Glomerular endothelial cell (primary cell): ENCODE measurements around the gene IGF2R. TPM values are rescaled to one million over a fixed set of nuclear protein-coding genes. Genes with fewer than 3 reads are reported as not detected.
"Not testable (repeated sequence)": the region's sequence is repeated elsewhere in the genome, so short reads cannot be mapped to it uniquely, and the experiment has no call there.

Source experiments
- DNase-seq: peaks from one replicate; pipeline ENCODE4 v3.0.0-alpha.2; 2011; ENCODE audit warnings: low read depth, low spot score; ENCODE audit errors: extremely low read depth
- total RNA-seq: library from RNA; depleted of rRNA; stranded (reverse); fragments of >200 nt; gene quantifications from 2 replicates; pipeline ENCODE4 v1.2.3, GENCODE V29; 2015

The IGF2R gene
- total RNA-seq, 1 donor from 2014 or later, result 191 TPM

DNA sequence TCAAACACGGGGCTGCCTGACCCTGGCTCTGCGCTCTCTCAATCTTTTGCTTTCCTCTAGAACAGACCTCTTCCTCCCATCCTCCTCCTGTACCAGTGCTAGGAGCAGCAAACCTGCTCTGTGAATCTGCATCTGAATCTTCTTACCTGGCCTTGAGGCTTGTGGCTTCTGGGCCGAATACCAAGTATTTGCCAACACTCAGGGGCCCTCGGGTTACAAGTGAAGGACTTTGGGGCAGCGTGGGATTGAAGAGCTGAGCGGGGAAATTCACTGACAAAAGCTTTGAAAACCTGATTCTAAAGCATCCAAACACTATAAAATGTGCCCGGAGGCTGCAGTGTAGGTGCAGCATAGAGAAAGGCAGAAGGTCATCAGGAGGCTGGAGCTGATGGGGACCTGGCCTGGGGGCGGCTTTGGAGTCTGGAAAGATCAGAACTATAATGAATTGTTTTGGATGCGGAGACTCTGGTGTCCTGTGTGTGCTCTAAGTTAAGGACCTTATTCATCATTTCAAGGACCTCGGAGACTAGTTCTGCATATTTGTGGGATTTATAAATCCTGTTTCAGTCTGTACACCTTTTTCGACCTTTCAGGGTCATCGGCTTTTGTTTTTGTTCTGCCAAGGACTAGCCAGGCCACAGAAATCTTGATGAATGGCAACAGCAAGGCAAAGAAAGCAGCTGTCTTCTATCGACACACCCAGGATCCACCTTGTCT lies 16.4 kb upstream of the IGF2R start:
- no peak for DNase-seq

DNA sequence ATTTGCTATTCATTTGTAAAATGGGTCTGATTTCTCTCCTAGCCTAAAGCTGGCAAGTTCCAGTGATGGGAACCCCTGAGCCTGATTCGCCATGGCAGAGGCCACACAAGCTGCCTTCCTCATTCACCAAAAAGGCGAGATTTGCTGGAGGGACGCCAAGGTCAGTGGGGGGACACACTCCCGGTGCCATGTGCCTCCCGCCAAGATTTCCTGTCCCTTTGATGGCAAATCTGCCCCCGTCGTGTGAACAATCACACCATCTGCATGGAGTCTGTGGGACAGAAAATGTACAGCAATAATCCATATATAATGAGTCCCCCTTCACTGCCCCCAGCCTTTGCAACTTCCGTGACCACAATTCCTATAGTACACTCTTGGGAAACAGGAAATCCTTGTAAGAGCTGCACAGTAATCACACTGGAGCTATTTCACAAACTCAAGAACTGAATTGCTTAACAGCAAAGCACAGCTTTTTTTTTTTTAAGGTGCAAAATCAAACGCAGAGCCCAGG lies 15.7 kb upstream of the IGF2R start:
- DNase-seq, result peak; percentile 22

DNA sequence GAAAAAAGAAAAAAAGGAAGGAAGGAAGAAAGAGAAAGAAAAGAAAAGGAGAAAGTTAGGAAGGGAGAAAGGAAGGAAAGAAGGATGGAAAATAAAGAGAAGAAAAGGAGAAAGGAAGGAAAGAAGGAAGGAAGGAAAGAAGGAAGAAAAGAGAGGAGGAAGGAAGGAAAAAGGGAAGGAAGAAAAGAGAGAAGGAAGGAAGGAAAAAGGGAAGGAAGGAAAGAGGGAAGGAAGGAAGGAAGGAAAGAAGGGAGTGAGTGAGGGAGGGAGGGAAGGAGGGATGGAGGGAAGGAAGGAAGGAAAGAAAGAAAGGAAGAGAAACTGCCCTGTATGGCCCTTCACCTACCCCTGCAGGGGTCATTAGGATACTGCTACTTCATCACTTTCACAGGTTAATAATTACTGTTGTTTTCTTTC lies 12.9 kb upstream of the IGF2R start:
- DNase-seq, result no peak

DNA sequence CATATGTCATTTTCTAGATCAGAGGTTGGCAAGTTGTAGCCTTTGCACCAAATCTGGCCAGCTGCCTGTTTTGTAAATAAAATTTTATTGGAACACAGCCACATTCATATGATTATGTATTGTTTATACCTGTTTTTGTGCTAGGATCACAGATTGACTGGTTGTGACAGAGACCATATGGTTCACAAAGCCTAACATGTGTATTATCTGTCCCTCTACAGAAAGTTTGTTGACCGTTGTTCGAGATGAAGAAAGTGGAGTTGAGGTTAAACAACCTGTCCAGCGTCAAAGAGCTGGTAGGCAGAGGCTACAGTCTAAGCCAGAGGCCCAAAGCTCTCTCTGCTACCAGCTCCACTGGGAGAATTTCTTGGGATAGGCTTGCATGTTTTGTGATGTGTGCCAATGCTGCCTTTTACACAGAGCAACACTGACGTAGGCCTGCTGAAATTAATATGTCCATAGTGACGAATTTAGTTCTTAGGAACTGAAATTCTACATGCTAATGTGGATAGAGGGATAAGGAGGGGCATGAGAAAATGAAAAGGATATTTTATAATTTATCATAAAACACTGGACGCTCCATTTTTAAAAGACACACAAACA lies 11.7 kb upstream of the IGF2R start:
- DNase-seq, result no peak

DNA sequence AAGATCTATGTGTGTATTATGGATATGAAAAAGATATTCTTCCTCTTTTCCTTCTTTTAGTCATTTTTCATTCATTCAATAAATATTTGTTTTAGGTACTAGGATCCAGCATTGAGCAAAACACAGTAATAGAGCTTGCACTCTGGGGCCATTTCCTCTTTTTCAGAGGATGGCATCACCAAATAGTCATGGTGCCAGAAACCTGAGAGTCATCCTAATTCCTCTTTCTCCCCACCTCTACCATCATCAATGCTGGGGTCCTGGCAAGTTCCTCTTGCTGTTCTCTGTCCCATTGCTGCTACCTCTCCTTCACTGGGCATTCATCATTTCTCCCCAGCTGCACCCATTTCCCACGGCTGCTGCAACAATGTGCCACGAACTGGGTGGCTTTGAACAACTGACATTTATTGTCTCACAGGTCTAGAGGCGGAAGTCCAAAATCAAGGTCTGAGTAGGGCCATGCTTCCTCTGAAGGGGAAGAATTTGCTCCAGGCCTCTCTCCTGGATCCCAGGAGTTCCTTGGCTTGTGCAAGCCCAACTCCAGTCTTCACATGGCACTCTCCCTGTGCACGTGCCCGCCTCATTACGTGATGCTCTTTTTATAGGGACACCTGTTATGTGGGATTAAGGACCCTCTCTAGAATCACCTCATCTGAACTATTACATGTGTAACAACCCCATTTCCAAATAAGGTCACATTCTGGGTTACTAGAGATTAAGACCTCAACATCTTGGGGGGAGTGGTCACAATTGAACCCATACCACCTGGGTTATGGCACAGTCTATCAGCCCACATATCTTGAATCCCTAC lies 9.5 kb upstream of the IGF2R start:
- DNase-seq, result no peak

DNA sequence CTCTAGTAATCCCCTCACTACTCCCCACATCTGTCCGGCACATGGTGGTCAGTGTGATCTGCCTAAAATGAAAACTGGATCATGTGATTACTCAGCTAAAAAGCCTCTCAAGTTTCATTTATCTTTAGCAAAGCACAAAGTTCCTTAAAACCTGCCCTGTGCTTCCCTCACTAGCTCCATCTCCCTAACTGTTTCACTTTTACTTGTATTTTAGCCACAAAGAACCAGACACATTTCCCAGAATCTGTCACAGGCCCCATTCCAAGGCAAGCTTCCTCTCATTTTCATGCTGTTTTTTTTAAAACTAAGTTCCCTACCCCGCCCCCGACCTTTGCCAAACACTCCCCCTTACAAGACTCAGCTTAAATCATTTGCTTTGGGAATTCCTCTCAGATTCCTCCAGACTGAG lies 8.9 kb upstream of the IGF2R start:
- no peak for DNase-seq

DNA sequence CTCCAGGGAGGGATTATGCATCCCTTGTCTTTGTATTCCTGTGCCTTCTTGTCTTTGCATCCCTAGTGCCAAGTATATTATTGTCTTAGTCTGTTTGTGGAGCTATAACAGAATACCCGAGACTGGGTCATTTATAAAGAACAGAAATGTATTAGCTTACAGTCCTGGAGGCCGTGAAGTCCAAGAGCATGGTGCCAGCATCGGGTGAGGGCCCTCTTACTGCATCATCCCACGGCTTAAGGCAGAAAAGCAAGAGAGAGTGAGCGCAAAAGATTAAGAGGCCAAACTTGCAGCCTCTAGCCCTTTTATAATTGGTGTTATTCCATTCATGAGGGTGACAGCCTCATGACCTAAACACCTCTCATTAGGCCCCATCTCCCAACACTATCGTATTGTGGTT lies 8.4 kb upstream of the IGF2R start:
- DNase-seq, result no peak

DNA sequence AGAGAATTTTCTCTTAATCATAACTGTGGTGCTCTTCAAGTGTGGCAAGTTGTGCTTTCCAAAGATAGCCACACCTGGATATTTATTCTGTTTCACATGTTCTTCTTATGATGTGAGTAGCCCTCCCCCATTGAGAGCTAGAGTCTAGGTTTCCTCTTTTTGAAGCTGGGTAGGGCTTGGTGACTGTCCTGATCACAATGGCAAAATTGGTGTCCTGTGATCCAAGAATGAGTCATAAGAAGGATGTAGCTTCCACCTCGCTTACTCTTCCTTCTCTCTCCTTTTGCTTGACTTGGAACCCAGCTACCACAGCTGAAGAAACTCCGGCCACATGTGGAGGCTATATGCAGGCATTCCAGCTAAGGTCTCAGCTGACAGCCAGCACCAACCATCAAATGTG lies 7.4 kb upstream of the IGF2R start:
- DNase-seq, result no peak

DNA sequence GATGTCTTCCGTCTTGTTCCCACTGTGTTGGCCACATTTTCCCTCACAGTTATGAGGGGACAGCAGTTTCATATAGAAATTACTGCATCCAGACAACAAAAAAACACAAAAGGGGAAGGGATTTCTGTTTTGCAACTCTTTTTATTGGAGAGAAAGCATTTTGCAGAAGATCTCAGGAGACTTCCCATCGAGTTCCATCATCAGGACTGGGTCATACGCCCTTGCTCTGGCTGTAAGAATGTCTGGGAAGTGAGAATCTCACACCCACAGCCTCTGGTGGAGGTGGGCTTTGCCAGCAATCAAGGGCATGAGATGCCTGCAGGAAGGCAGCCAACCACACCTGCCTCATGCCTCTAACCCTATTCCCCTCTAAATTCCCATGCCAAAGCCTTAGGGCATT lies 5.8 kb upstream of the IGF2R start:
- DNase-seq, result no peak

DNA sequence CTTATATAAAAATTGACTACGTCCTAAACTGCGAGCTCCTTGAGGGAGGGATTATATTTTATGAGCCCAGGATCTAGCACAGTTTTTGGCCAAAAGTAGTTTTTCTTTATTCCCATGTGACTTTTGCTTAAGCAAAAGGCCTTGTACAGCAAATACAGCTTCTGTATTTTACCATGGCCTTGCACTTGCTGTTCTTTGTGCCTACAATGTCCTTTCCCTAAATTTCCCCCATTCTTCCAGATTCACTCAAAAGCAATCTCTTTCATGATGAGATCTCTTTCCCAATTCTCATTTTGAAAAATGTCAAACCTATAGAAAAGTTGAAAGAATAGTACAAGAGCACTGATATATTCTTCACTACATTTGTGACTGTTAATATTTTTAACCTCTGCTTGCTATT lies 4.8 kb upstream of the IGF2R start:
- no peak for DNase-seq

DNA sequence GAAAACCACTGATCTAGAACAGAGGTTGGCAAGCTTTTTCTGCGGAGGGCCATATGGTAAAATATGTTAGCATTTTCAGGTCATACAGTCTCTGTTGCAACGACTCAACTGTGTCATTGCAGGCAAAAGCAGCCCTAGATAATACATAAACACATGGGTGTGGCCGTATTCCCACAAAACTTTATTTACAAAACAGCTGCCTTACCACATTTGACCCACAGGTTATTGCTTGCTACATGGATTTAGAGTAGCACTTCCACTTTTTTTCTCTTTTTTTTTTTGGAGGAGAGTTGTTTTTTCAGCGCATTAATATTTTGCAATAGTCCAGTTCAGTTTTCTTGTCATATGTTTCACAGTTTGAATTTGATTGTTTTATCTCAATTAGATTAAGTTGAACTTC lies 2.5 kb upstream of the IGF2R start:
- no peak for DNase-seq

DNA sequence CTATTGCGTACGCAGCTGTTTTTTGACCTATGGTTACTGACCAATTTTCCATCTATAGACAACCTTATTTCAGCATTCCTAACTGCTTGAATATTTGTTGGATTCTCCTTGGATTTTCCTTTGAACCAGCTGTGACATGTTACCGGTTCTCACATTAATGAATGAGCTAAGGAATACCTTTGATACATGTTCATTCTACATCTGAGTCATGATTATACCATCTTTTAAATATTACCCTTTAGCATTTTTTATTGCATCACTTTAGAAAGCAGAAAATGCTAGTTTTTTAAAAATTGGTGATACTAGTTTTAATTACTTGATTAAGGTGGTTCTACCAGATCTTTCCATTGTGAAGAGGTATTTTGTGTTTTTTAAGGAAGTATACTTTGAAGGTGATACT lies 1.9 kb upstream of the IGF2R start:
- DNase-seq, result no peak

DNA sequence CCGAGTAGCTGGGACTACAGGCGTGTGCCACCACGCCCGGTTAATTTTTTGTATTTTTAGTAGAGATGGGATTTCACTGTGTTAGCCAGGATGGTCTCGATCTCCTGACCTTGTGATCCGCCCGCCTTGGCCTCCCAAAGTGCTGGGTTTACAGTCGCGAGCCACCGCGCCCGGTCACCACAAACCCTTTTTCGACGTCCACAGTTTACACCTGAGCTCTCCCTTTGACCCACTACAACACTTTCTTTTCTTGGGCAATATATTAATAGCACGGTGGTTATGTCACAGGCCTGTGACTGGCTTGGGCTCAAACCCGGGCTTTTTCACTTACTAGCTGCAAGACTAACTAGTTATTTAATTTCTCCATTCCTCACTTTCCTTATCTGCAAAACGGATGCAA lies 1.3 kb upstream of the IGF2R start:
- DNase-seq, result not testable (repeated sequence)

DNA sequence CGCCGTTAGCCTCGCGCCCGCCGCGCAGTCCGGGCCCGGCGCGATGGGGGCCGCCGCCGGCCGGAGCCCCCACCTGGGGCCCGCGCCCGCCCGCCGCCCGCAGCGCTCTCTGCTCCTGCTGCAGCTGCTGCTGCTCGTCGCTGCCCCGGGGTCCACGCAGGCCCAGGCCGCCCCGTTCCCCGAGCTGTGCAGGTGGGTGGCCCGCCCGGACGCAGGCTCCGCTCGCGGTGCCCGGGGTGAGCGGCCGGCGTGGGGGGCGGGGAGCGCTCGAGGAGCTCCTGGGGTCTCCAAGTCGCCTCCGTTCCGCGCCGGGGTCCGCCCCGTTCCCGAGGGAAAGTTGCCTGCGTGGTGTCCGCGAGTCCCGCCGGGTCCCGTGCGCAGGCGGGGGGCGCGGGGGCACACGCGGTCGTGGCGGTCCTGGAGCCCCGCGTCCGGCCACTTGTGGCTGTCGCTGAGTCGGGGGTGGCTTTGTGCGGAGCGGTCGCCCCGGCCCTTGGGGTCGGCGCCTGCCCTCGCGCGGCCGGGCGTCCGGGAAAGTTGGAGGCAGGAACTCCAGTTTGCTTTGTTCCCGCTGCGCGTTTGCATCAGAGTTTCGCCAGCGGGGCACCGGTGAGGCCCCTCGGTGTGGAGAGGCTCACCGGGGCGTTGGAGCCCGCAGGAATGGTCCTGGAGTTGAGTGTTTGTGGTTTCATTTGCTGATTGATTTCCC lies 476 bp downstream of the IGF2R start:
- DNase-seq, result no peak

DNA sequence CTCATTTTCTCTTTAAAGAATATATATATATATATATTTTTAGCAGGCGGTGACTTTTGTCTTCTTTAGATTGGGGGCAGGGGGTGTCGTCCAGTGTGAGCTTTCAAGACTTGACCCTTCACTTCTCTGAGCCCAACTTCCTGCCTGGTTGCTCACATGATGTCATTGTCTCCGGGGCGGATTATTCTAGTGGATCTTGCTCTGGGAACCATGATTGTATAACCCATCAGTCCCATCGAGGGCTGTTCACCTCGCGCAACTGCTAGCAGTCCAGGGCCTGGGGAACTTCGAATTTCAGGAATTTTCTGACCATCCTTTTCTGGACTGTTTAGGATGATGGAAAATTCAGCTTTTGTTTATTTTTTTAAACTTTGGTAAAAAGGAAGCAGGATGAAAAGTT lies 1.0 kb downstream of the IGF2R start:
- no peak for DNase-seq

DNA sequence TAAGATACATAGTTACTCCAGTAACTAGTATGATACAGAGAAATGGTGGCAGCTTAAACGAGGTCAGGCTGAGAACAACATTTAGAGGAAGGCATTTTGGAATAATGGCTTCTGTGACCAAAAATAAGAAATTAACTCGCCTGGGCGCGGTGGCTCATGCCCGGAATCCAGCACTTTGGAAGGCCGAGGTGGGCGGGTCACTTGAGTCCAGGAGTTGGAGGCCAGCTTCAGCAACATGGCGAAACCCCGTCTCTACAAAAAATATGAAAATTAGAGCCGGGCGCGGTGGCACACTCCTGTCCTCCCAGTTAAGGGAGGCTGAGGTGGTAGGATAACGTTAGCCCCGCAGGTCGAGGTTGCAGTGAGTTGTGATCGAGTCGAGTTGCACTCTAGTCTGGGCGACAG lies 1.8 kb downstream of the IGF2R start:
- DNase-seq, result no peak

DNA sequence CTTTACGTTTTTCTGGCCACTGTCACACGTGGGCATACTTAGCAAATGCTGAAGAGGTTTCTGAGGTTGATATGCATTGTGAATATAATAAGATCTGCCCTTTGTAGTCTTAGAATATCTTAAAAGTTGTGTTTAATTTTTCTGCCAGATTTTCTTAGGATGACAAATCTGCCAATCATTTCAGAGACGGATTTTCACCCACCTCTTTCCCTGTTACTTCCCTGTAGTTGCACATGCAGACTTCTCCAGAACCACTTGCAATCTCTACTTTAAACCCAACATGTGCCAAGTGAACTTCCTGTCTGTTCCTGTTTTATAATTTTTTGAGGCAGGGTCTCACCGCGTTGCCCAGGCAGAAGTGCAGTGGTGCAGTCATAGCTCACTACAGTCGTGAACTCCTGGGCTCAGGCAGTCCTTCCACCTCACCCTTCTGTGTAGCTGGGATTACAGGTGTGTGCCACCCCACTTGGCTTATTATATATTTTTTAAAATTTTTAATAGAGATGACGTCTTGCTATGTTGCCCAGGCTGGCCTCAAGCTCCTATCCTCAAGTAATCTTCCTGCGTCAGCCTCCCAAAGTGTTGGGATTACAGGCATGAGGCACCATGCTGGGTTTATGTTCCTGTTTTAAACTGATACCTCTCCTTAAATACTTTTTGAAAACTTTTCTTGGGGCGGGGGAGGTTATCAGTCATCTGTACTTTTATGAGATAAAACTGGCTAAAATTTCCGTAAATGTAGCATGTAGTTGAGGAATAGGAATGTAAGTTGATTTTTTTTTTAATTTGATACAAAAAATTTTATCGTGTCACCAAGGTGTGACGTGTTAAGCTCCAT lies 2.7 kb downstream of the IGF2R start:
- DNase-seq, result no peak

DNA sequence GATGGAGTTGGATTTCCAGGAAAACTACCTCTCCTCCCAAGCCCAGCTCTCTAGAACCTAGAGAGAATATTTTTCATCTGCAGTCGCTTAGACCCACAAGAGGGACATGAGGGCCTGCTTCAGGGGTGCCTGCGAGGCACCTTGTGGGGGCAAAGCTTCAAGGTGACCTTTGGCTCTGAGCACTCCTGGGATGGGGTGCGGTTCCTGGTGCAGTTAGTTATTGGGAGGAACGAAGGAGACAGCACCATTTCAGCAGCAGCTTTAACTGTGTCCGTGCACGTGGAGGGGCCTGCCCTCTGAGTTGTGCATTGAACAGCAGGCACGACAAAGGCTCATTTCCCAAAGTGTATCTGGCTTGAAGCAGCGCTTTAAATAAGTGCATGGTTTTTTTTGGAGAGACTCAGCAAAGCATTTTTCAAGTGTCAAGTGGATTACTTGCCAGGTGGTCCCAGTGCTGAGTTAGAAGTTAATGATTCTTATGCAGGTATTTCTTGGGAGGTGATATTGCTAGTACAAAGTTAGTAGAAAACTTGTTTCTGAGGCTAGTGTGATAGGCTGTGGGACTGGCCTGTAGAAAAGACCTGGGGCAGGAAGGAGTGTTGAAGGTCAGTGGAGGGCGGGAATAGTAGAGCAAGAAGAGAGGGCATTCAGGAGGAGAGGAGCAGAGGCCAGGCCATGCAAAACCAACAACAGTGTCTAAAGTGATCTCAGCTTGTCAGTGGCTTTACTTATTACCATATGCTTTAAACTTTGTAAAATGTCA lies 3.8 kb downstream of the IGF2R start:
- no peak for DNase-seq

DNA sequence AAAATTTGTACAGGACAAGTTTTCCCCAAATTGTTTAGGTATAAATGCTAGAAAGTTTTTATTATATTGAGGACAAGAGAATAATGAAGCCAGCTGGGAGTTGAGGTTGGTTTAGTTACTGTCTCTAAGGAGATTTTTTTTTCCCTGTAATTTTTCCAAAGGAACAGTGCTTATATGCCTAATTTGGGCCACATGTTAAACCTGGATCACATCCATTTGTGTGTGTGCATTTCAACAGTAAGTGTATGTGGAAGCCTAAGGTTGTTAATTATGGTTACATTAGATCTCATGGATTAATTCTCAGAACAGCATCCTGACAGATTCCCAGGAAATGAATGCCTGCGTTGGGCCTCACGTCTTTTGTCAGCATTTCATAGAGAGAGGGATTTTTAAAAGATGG lies 4.5 kb downstream of the IGF2R start:
- no peak for DNase-seq

DNA sequence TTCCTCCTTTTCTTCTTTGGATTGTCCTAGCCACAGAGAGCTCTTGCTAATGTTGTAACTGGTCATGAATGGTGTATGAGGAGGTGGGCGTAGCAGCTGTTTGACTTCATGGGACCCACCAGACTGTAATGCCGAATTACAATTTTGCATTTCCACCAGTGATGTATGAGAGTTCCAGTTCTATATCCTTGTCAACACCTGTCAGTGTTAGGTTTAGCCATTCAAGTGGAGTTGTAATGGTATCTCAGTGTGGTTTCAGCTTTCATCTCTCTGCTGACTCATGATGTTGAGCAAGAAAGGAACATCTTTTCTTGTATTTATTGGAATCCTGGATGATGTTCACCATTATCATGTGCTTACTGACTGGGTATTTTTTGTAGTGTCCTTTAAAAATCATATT lies 5.1 kb downstream of the IGF2R start:
- no peak for DNase-seq
